Upper lobe of left lung (tissue), 6 donors: ENCODE data around the gene C19orf85. TPM values are rescaled to one million over a fixed set of nuclear protein-coding genes. Genes with fewer than 3 reads are reported as not detected.

ENCODE experiments used
- ATAC-seq, 2 donors: fragments of 200-7000 bp; cut with Tn5 transposase; one replicate each; pipeline ENCODE4 v1.9.1; 2022; ENCODE audit warnings: mild to moderate bottlenecking in 2 of 2, moderate library complexity in 2 of 2; ENCODE audit not compliant: low FRiP score in 2 of 2
- DNase-seq, 2 donors: peaks; one replicate each; pipeline ENCODE4 v3.0.0-alpha.2; 2019 to 2020
- H3K27ac ChIP-seq, 4 donors: fragments of 200-600 bp; sonication (generic); one replicate each; pipeline ENCODE4 v1.5.1; 2016 to 2019
- H3K27me3 ChIP-seq, 4 donors: fragments of 200-600 bp; sonication (generic); one replicate each; pipeline ENCODE4 v1.5.1; 2017 to 2019
- H3K36me3 ChIP-seq, 4 donors: fragments of 200-600 bp; sonication (generic); one replicate each; pipeline ENCODE4 v1.5.1; 2016 to 2019
- H3K4me1 ChIP-seq, 4 donors: fragments of 200-600 bp; sonication (generic); one replicate each; pipeline ENCODE4 v1.5.1; 2018 to 2019
- H3K4me3 ChIP-seq, 4 donors: fragments of 200-600 bp; sonication (generic); one replicate each; pipeline ENCODE4 v1.5.1; 2017 to 2019; ENCODE audit warnings: mild to moderate bottlenecking in 2 of 4, moderate library complexity in 1 of 4
- H3K9me3 ChIP-seq, 4 donors: fragments of 200-600 bp; sonication (generic); one replicate each; pipeline ENCODE4 v1.5.1; 2018 to 2019
- CTCF ChIP-seq, 6 experiments: fragments of 450-650 bp in 4 of 6; fragments of 200-600 bp in 2 of 6; sonication (generic) in 2 of 6; IDR thresholded peaks; one replicate each; pipeline ENCODE4 v1.5.1; 2016 to 2019; ENCODE audit warnings: antibody characterized with exemption in 6 of 6
- EP300 ChIP-seq, 4 donors: sonication (generic); formaldehyde crosslinking; IDR thresholded peaks; one replicate each; pipeline ENCODE4 v1.5.1; 2017; ENCODE audit warnings: antibody characterized with exemption in 4 of 4, control low read depth in 2 of 4
- POLR2A ChIP-seq, 4 donors: fragments of 450-650 bp; IDR thresholded peaks; one replicate each; pipeline ENCODE4 v1.5.1; 2016 to 2017; ENCODE audit warnings: antibody characterized with exemption in 4 of 4, mild to moderate bottlenecking in 2 of 4
- POLR2AphosphoS5 ChIP-seq, 2 donors: sonication (generic); formaldehyde crosslinking; IDR thresholded peaks; one replicate each; pipeline ENCODE4 v1.5.1; 2017; ENCODE audit warnings: antibody characterized with exemption in 2 of 2
- WGBS, 2 donors: methylation state at CpG; one replicate each; pipeline ENCODE4 v1.1.5; 2017 to 2018; 5-methylcytosine and 5-hydroxymethylcytosine counted together
- total RNA-seq, 6 donors: library from RNA; depleted of rRNA in 4 of 6; stranded (reverse); fragments of >200 nt in 4 of 6; gene quantifications; one replicate each; pipeline versions ENCODE4 v1.1.0 to v1.2.1, GENCODE V29; 2016 to 2021
- donor health status: DM: no; HTN: no; CAD: no; lungs with moderate emphysema.
- donor health status: DM: no; HTN: yes; CAD: no; lungs with severe emphysema.

Gene C19orf85
- total RNA-seq, 6 donors from 2014 or later, result not detected

GRCh38 chr19:55473225-55474012 is 8.9 kb upstream of the C19orf85 start:
- H3K4me3 ChIP-seq, result no peak overlapping the region
- H3K9me3 ChIP-seq, result no peaks in the 10 kb centered on the region
- H3K36me3 ChIP-seq, result no peaks in the 10 kb centered on the region
- 78 to 80% methylated on average over 13 to 16 of the region's 16 CpGs for WGBS, 2 donors
- H3K27ac ChIP-seq, result no peak overlapping the region
- no peaks in the 10 kb centered on the region for H3K27me3 ChIP-seq
- peaks cover 15 to 23% (median 19%) of the 10 kb centered on the region in 4 donors for H3K4me1 ChIP-seq
- DNase-seq (peak in 1 of 2 donors; percentile 22), ATAC-seq (peak in 1 of 2 donors; percentile 26)
- TF ChIP-seq POLR2AphosphoS5 (IDR thresholded peaks at IDR 0.05) (no peak), EP300 (IDR thresholded peaks at IDR 0.05) (no peak), CTCF (IDR thresholded peaks at IDR 0.05) (no peak), POLR2A (IDR thresholded peaks at IDR 0.05) (no peak)

- peak; percentile 60 to 69 for DNase-seq
- WGBS, 2 donors, result 70 to 88% methylated on average over 2 to 5 of the region's 8 CpGs
Measured at GRCh38 chr19:55472463-55472862, 7.9 kb upstream of the C19orf85 start.

GRCh38 chr19:55471266-55471665 is 6.7 kb upstream of the C19orf85 start:
- ATAC-seq, result no peak

More at GRCh38 chr19:55472463-55472862, 7.9 kb upstream of the C19orf85 start:
- Histone ChIP-seq H3K4me3 (no peak overlapping the region), H3K9me3 (no peaks in the 10 kb centered on the region), H3K4me1 (peaks cover 15 to 21% (median 17%) of the 10 kb centered on the region in 4 donors), H3K27me3 (no peaks in the 10 kb centered on the region), H3K36me3 (no peaks in the 10 kb centered on the region), H3K27ac (no peak overlapping the region)
- TF ChIP-seq CTCF (IDR thresholded peaks at IDR 0.05) (no peak), EP300 (IDR thresholded peaks at IDR 0.05) (no peak), POLR2AphosphoS5 (IDR thresholded peaks at IDR 0.05) (peak in 1 of 2 donors; percentile 30), POLR2A (IDR thresholded peaks at IDR 0.05) (no peak)
- ATAC-seq, result peak in 1 of 2 donors; percentile 45

GRCh38 chr19:55468054-55468393 is 3.5 kb upstream of the C19orf85 start:
- 6% methylated on average over 4 of the region's 4 CpGs; no CpG with 5 or more reads in 1 of the 2 donors for WGBS, 2 donors
- no peak for ATAC-seq
- H3K27ac ChIP-seq, result no peak overlapping the region

More at GRCh38 chr19:55471266-55471665, 6.7 kb upstream of the C19orf85 start:
- TF ChIP-seq POLR2A (IDR thresholded peaks at IDR 0.05) (no peak), EP300 (IDR thresholded peaks at IDR 0.05) (no peak), CTCF (IDR thresholded peaks at IDR 0.05) (no peak), POLR2AphosphoS5 (IDR thresholded peaks at IDR 0.05) (no peak)
- Histone ChIP-seq H3K9me3 (no peaks in the 10 kb centered on the region), H3K4me1 (peaks cover 13 to 18% (median 15%) of the 10 kb centered on the region in 4 donors), H3K36me3 (no peaks in the 10 kb centered on the region), H3K27me3 (no peaks in the 10 kb centered on the region), H3K4me3 (no peak overlapping the region), H3K27ac (no peak overlapping the region)
- DNase-seq, result peak in 1 of 2 donors; percentile 22
- WGBS, 2 donors, result 85 to 87% methylated on average over 13 of the region's 13 CpGs

More at GRCh38 chr19:55468054-55468393, 3.5 kb upstream of the C19orf85 start:
- Histone ChIP-seq H3K4me3 (no peak overlapping the region), H3K27me3 (no peaks in the 10 kb centered on the region), H3K36me3 (no peaks in the 10 kb centered on the region), H3K4me1 (peaks cover 6 to 11% (median 9%) of the 10 kb centered on the region in 4 donors), H3K9me3 (no peaks in the 10 kb centered on the region)
- no peak for TF ChIP-seq POLR2A (IDR thresholded peaks at IDR 0.05)
- no peak for TF ChIP-seq CTCF (IDR thresholded peaks at IDR 0.05)
- TF ChIP-seq EP300 (IDR thresholded peaks at IDR 0.05), result no peak
- TF ChIP-seq POLR2AphosphoS5 (IDR thresholded peaks at IDR 0.05), result no peak
- no peak for DNase-seq
